Left lung (tissue), 10 donors: Measurements from ENCODE around the gene TRPC6. TPM values are rescaled to one million over a fixed set of nuclear protein-coding genes. Genes with fewer than 3 reads are reported as not detected.
A peak's percentile ranks its signal among the peaks of the same experiment; 100 is the strongest.

Source experiments
- ATAC-seq: fragments of 200-7000 bp; cut with Tn5 transposase; one replicate; pipeline ENCODE4 v1.9.1; 2020; ENCODE audit warnings: moderate library complexity
- DNase-seq, 4 donors: peaks; one replicate each; pipeline ENCODE4 v3.0.0-alpha.2; 2013 to 2020
- H3K27ac ChIP-seq, 2 donors: fragments of 200-600 bp; sonication (generic) in 1 of 2; one replicate each; pipeline versions ENCODE4 v1.5.0 to v1.8.0; 2020 to 2021
- H3K27me3 ChIP-seq, 2 donors: fragments of 200-600 bp; sonication (generic) in 1 of 2; one replicate each; pipeline versions ENCODE4 v1.5.0 to v1.8.0; 2020 to 2021
- H3K36me3 ChIP-seq, 2 donors: fragments of 200-600 bp; sonication (generic) in 1 of 2; one replicate each; pipeline versions ENCODE4 v1.5.0 to v1.8.0; 2020 to 2021
- H3K4me1 ChIP-seq, 2 donors: fragments of 200-600 bp; one replicate each; pipeline ENCODE4 v1.8.0; 2021
- H3K4me3 ChIP-seq, 2 donors: fragments of 200-600 bp; sonication (generic) in 1 of 2; one replicate each; pipeline versions ENCODE4 v1.5.0 to v1.8.0; 2020 to 2021; ENCODE audit warnings: mild to moderate bottlenecking in 1 of 2
- H3K9me3 ChIP-seq, 2 donors: fragments of 200-600 bp; sonication (generic) in 1 of 2; one replicate each; pipeline versions ENCODE4 v1.5.0 to v1.8.0; 2020 to 2021
- intact Hi-C, 2 donors: fragments of 100-400 bp; cut with DNase I; formaldehyde crosslinking; loops; one replicate each; pipeline versions ENCODE4 v1.11.2 to v1.14.2; 2022
- polyA plus RNA-seq, 6 donors: library from polyadenylated mRNA; unstranded; fragments of 120-200 nt; gene quantifications; one replicate each; pipeline ENCODE4 v1.2.1, GENCODE V29; 2013; ENCODE audit not compliant: insufficient read length in 6 of 6
- total RNA-seq, 2 donors: library from RNA; stranded (reverse); fragmentation: NEBNext Ultra II Directional; extraction: Animal tissue kit (Norgen Biotek cat#: 25700); gene quantifications; one replicate each; pipeline ENCODE4 v1.2.1, GENCODE V29; 2021
- TF ChIP-seq, protein P1 (sequence below), 2 donors: fragments of 200-600 bp; sonication (generic) in 1 of 2; IDR thresholded peaks; one replicate each; pipeline versions ENCODE4 v1.5.0 to v1.8.0; 2021; ENCODE audit warnings: antibody characterized with exemption in 2 of 2
- donor health status: DM: no; HTN: yes; CAD: no.
- donor health status: DM: no; HTN: no; CAD: no.

Gene TRPC6
- total and polyA plus RNA-seq, 8 donors = 11.0 to 54.3 (median 39.1) TPM

DNA sequence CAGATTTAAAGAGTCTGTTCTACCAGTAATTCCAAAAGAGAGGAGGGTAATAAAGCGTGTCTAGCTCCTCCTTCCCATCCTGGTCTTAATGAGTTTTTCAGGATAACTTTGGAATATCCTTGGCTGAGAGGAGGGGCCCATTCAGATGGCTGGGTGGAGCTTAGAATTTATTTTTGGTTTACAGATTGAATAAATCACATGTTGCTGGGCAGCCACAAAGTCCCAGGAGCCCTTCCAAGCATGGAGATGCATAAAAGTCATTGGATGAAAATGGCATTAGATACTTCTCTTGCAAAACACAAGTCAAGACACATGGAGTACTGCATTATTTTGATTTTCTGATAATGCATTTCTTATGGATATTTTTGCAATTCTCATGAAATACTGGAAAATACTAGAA lies 139.0 kb downstream of the TRPC6 start:
- no peak for ATAC-seq
- H3K4me1 ChIP-seq = peaks cover 5 to 9% of the 10 kb centered on the region in 2 donors
- no peaks in the 10 kb centered on the region for H3K9me3 ChIP-seq
- intact Hi-C loops = no loop called here
- H3K36me3 ChIP-seq = no peaks in the 10 kb centered on the region
- H3K4me3 ChIP-seq = no peak overlapping the region
- H3K27me3 ChIP-seq = no peaks in the 10 kb centered on the region
- TF ChIP-seq, protein P1, sequence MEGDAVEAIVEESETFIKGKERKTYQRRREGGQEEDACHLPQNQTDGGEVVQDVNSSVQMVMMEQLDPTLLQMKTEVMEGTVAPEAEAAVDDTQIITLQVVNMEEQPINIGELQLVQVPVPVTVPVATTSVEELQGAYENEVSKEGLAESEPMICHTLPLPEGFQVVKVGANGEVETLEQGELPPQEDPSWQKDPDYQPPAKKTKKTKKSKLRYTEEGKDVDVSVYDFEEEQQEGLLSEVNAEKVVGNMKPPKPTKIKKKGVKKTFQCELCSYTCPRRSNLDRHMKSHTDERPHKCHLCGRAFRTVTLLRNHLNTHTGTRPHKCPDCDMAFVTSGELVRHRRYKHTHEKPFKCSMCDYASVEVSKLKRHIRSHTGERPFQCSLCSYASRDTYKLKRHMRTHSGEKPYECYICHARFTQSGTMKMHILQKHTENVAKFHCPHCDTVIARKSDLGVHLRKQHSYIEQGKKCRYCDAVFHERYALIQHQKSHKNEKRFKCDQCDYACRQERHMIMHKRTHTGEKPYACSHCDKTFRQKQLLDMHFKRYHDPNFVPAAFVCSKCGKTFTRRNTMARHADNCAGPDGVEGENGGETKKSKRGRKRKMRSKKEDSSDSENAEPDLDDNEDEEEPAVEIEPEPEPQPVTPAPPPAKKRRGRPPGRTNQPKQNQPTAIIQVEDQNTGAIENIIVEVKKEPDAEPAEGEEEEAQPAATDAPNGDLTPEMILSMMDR (IDR thresholded peaks at IDR 0.05) = no peak
- no peak for DNase-seq
- H3K27ac ChIP-seq = no peak overlapping the region

- TF ChIP-seq, protein P1 (IDR thresholded peaks at IDR 0.05) = no peak
- intact Hi-C loops = no loop called here
- Histone ChIP-seq H3K36me3 (no peaks in the 10 kb centered on the region), H3K4me3 (no peak overlapping the region), H3K27ac (no peak overlapping the region), H3K4me1 (peaks cover 5 to 9% of the 10 kb centered on the region in 2 donors), H3K27me3 (no peaks in the 10 kb centered on the region), H3K9me3 (no peaks in the 10 kb centered on the region)
- DNase-seq (peak in 1 of 4 donors; percentile 71), ATAC-seq (peak; percentile 31)
Observed at GRCh38 chr11:101444164-101444563, 139.6 kb downstream of the TRPC6 start.

DNA sequence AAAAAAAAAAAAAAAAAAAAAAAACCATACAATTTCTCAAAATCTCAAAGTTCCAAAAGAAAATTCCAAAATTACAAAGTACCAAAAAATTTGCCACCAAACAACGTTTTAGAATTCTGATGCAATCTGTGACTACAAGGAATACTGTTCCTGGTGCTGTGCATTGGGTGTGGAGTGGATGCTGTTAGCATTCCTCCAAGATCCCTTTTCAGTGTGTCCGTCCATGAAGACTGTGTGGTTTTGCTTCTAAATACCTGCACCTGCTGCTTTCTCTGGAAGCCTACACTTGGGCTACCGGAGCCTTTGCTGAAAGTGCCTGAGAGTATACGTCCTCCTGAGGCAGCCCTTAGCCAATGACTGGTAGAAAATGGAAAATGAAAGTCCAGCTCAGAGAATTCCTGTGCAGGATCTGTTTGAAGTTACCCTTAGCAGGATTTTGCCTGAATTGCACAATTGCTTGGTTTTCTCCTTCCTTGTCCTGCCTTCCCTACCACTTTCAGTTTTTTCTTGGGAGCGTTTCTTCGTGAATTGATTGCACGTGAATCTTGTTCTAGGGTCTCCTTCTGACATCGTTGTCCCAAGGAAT lies 140.8 kb downstream of the TRPC6 start:
- peaks cover 5 to 9% of the 10 kb centered on the region in 2 donors for H3K4me1 ChIP-seq
- ATAC-seq = peak; percentile 72
- H3K27me3 ChIP-seq = no peaks in the 10 kb centered on the region
- peak overlapping the region; percentile 23 for H3K27ac ChIP-seq
- TF ChIP-seq, protein P1 (IDR thresholded peaks at IDR 0.05) = no peak
- intact Hi-C loops = no loop called here
- no peak overlapping the region for H3K4me3 ChIP-seq
- H3K36me3 ChIP-seq = no peaks in the 10 kb centered on the region
- H3K9me3 ChIP-seq = no peaks in the 10 kb centered on the region
- DNase-seq = no peak

DNA sequence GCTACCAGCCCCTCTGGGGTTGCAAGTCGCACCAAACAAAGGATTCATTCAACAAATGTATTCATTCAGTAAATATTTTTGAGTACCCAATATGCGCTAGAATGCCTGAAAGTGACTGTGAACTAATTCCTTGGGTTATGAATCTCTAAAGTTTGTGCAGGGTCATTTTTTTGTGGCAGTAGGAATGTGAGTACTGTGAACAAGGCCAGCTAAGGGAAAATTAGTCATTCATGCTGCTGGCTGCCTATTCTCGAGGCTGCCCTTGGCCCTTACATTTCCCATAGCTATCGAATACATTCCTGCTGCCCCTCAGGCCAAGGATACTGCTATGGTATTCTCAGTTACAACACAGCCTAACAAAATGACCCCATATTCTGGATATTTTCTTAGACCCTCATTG lies 141.6 kb downstream of the TRPC6 start:
- intact Hi-C loops = no loop called here
- no peak for DNase-seq
- no peak overlapping the region for H3K4me3 ChIP-seq
- peak overlapping the region; percentile 28 to 50 for H3K27ac ChIP-seq
- no peaks in the 10 kb centered on the region for H3K27me3 ChIP-seq
- peaks cover 5 to 9% of the 10 kb centered on the region in 2 donors for H3K4me1 ChIP-seq
- H3K9me3 ChIP-seq = no peaks in the 10 kb centered on the region
- no peaks in the 10 kb centered on the region for H3K36me3 ChIP-seq
- TF ChIP-seq, protein P1 (IDR thresholded peaks at IDR 0.05) = no peak
- peak; percentile 22 for ATAC-seq

DNA sequence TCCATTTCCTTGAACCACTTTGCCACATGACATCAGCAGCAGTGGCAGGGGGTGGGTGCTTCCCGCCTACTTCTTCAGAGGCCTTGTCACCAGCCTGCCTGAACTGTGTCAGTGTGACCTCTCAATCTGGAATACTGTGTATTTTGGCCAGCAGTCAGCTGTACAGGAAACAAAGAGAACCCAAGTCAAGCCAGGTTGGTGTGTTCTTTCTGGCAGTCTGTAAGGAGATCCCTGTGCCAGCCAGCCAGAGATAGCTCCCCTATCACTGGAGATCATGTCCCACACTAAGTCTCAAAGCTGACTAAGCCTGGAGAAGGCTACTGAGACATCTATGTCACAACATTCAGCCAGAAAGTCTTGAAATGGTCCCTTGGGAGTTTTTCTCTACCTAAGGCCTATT lies 142.1 kb downstream of the TRPC6 start:
- DNase-seq = peak in 2 of 4 donors; percentile 38 to 75
- no peaks in the 10 kb centered on the region for H3K9me3 ChIP-seq
- no peaks in the 10 kb centered on the region for H3K27me3 ChIP-seq
- no peaks in the 10 kb centered on the region for H3K36me3 ChIP-seq
- TF ChIP-seq, protein P1 (IDR thresholded peaks at IDR 0.05) = no peak
- ATAC-seq = peak; percentile 84
- intact Hi-C loops = no loop called here
- H3K27ac ChIP-seq = peak overlapping the region; percentile 28 to 50
- H3K4me1 ChIP-seq = peaks cover 5 to 9% of the 10 kb centered on the region in 2 donors
- no peak overlapping the region for H3K4me3 ChIP-seq
